ENCODE measurements around the gene OVOL2.

DNA sequence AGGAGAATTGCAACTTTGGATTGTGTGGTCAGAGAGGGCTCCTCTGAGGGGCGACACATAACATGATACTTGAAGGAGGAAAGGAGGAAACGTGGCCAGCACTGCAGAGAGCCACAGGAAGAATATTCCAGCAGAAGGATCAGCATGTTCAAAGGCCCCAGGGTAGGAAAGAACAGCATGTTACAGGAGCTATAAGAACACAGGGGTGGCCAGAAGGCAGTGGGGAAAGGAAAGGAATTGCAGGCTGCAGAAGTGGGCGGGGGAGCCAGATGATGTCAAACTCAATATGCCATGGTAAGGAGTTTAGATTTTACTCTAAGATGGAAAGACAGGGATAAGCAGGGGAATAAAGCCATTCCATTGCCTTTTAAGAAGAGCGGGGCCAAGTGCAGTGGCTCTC, 58.1 kb downstream of the OVOL2 start:
- TF ChIP-seq, protein P1, sequence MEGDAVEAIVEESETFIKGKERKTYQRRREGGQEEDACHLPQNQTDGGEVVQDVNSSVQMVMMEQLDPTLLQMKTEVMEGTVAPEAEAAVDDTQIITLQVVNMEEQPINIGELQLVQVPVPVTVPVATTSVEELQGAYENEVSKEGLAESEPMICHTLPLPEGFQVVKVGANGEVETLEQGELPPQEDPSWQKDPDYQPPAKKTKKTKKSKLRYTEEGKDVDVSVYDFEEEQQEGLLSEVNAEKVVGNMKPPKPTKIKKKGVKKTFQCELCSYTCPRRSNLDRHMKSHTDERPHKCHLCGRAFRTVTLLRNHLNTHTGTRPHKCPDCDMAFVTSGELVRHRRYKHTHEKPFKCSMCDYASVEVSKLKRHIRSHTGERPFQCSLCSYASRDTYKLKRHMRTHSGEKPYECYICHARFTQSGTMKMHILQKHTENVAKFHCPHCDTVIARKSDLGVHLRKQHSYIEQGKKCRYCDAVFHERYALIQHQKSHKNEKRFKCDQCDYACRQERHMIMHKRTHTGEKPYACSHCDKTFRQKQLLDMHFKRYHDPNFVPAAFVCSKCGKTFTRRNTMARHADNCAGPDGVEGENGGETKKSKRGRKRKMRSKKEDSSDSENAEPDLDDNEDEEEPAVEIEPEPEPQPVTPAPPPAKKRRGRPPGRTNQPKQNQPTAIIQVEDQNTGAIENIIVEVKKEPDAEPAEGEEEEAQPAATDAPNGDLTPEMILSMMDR (IDR thresholded peaks at IDR 0.05), result no peak
- no peak for TF ChIP-seq POLR2A (IDR thresholded peaks at IDR 0.05)

Measured in ovary (tissue), 3 donors.